ENCODE data around the gene NDEL1.

NDEL1 gene

DNA sequence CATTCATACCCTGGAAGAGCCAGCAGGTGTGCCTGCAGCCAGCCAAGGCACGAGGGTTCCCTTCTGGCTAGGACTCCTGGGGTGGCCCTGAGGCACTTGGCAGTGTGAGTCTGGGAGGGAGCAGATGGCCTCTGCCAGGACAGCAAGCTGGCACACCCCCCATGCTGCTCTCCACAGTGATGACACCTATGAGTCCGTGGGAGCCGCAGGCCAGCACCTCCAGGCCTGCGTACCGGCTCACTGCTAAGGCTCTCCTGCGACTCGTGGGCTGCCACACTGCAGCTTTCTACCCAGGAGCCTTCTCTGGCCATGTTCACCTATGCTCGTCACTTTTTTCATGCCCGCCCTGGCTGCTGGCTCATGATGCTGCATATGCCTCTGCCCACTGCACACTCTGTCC lies 68.1 kb downstream of the NDEL1 start:
- no peak for DNase-seq (ENCODE audit: low spot score)

DNA sequence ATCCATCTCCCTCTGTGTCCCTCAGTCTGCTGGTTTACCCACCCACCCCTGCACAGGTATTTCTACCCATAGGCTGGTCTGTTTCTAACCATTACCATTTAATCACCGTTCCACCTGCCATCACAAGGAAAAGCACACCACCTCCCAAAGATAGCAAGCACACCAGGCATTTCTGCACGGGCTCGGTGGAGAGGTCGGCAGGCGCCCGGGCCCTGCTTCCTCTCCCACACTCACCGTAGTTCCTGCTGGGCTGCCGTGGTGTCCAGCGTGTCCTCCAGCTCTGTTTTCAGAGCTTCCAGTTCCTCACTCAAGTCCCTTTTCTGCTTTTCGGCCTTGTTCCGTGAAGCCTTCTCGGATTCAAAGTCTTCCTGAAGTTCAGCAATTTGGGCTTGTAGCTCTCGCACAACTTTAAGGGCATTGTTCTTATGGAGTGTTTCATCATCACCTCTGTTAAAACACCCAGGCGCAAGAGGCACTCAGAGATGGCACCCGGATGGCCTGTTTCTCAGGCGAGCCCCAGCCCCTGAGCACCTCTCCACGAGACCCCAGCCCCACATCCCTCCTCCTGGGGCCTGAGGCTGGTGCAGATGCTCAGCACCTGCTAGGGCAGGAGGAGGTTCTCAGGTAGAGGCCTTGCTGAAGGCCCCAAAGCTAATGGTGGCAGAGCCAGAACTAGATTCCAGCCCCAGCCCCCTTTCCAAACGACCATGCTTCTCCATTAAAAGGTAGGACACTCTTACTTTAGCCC lies 69.0 kb downstream of the NDEL1 start:
- no peak for DNase-seq (ENCODE audit: low spot score)

DNA sequence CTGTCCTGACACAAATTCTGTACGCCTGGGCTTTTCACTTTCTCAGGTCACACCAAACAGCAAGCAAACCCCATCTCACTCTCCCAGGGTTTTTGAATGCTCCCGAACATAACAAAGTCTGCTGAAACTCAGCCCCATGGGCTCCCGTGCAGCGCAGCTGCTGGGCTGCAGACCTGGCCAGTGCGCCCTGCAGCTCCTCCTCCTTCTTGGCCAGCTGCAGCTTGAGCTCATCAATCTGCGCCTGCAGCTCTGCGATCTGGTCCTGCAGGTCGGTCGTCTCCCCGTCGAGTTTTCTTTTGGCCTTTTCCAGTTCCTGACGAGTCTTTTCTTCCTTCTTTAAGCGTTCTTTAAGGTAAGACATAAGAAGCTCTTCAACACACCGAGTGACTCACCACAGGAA lies 70.5 kb downstream of the NDEL1 start:
- no peak for DNase-seq (ENCODE audit: low spot score)

DNA sequence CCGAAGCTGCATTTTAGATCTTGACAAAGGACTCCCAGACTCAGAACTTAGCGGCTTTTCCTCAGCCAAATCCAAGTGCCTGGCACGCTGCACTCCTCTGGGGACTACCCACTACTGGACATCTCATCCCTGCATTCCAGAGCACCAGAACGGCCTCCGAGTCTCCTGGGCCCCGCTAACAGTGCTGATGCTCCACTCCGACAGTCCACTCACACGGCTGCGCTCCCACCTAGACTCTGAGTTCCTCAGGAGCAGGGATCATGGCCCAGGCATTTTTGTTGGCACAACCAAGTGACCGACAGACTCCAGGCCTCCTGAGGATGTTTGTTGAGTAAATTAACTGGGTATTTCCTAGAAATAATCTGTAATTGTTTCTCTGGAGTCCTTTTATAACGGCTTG lies 79.1 kb downstream of the NDEL1 start:
- DNase-seq (ENCODE audit: low spot score): no peak

All from AG08396 (cell line).